Measurements from ENCODE around the gene CCDC71.
A peak's percentile ranks its signal among the peaks of the same experiment; 100 is the strongest.

Gene CCDC71

GRCh38 chr3:49165771-49166751, at the start of gene CCDC71:
Gene CCDC71, minus strand, starts transcription at chr3:49166331. Its CDS starts 2,123 bp downstream, at chr3:49164208.
- DNase-seq: peak; percentile 30

DNA sequence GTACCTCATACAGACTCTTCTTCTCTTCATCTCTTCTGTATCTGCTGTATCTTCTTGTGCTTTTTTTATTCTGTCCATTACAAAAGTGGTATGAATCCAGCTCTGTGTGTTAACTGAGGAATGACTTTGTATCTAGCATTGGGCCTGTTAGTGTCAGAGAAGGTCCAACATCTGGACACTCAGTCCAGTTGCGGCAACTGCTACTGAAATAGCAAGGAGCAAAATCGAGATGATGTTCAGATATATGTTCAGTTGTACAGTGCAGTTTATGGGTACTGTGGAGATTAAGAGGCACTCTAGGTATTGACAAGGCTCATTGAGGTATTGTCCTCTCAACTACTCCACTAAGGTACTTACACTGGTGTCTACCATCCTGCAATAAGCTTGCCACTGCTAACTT, 47.9 kb upstream of the CCDC71 start:
- DNase-seq: no peak

DNA sequence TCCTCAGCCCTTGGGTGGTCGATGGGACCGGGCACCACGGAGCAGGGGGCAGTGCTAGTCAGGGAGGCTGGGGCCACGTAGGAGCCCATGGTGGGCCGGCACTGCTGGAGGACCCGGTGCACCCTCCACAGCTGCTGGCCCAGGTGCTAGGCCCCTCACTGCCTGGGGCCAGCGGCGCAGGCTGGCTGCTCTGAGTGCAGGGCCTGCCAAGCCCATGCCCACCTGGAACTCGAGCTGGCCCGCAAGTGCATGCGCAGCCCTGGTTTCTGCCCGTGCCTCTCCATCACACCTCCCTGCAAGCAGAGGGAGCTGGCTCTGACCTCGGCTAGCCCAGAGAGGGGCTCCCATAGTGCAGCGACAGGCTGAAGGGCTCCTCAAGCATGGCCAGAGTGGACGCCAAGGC, 47.4 kb upstream of the CCDC71 start:
- DNase-seq: no peak

- no peak for DNase-seq
Measured at GRCh38 chr3:49199900-49200281, 33.8 kb upstream of the CCDC71 start.

DNA sequence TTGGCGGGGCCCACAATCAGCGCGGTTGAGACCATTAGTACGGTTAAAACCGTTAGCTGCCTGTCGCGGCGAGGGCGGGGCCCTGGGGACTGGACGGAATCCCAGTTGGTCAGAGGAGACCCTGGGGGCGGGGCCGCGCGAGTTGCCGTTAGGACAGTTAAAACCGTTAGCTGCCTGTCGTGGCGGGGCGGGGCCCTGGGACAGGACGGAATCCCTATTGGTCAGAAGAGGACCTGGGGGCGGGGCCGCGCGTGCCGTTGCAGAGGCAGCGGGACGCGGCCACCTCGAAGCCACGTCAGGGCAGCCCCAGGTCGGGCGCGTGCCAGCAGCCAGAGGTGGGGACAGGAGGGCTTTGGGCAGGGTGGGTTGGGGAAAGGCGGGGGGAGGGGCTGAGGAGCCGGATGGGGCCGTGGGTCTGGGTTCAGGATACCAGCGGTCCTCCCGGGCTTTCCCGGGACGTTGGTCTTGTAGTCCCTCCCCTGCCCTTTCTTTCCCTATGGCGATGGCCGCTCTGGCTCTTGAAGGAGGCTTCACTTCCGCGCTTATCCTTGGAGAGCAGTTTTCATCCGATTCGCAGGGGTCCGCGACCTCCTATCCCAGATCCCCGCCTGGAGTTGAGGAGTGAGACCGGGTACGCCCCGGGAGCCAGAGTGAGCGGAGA, 33.2 kb upstream of the CCDC71 start:
- no peak for DNase-seq

- no peak for DNase-seq
Measured at GRCh38 chr3:49198611-49199230, 32.6 kb upstream of the CCDC71 start.

GRCh38 chr3:49198161-49198560, 32.0 kb upstream of the CCDC71 start:
- DNase-seq: no peak

GRCh38 chr3:49191741-49192140, 25.6 kb upstream of the CCDC71 start:
- DNase-seq: no peak

DNA sequence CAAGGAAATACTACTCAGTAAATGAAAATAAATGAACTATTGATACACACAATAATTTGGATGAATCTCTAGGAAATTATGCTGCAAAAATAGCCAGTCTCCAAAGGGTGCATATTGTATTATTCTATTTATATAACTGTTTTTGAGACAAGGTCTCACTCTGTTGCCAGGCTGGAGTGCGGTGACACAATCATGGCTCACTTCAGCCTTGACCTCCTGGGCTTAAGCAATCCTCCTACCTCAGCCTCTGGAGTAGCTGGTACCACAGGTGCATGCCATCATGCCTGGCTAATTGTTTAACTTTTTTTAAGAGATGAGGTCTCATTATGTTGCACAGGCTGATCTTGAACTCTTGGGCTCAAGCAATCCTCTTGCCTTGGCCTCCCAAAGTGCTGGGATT, 17.7 kb upstream of the CCDC71 start:
- DNase-seq: no peak

GRCh38 chr3:49182682-49183081, 16.6 kb upstream of the CCDC71 start:
- no peak for DNase-seq

DNA sequence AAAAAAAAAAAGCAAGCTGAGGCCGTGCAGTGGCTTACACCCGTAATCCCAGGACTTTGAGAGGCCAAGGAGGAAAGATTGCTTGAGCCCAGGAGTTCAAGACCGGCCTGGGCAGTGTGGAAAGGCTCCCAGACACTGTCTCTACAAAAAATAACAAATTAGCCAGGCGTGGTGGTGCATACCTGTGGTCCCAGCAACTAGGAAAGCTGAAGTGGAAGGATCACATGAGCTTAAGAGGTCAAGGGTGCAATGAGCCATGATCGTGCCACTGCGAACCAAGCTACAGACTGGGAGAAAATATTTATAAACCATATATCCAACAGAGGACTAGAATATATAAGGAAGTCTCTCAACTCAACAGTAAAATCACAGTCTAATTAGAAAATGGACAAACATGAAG, 15.2 kb upstream of the CCDC71 start:
- no peak for DNase-seq

DNA sequence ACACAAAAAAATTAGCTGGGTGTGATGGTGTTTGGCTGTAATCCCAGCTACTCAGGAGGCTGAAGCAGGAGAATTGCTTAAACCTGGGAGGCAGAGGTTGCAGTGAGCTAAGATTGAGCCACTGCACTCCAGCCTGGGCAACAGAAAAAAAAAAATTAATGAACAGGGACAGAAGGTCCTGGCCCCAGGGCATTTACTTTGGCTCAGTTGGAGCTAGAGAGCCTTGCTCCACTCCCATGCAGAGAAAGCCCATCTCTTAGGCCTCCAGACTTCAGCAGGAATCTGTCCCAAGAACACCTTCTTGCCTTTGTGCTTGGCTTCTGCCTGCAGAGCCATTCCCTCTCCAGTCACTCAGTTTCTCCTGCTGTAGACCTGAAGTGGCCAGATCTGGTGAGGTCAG, 14.0 kb upstream of the CCDC71 start:
- no peak for DNase-seq

DNA sequence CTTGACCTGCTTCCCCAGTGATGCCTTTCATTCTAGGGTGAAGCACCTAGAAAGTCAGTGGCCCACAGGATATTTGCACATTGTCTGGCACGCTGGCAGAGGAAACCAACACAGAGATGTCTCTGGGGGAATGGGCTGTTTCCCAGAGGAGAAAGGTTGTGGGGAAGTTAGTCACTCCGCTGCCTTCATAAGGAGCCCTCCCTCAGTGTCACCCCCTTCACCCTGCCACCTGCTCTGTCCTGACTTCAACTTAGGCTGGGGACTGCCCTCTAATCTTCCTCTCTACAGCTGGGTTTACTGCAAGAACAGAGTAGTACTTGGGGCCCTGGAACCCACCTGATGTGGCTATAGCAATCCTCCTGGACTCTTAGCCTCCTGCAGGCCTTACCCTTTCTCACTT, 10.9 kb upstream of the CCDC71 start:
- no peak for DNase-seq

DNA sequence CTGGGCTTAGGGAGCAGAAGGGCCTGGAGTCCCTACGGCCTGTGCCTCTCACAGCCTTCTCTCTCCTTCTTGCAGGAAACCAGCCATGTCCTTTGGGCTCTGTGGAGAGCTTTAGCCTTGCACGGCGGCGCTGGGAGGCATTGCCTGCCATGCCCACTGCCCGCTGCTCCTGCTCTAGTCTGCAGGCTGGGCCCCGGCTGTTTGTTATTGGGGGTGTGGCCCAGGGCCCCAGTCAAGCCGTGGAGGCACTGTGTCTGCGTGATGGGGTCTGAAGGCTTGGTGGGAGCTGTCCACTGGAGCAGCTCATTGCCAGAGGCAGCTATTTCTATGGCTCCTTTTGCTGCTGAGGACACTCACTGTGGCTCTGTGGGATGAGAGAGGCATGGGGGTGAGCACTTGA, 9.4 kb upstream of the CCDC71 start:
- no peak for DNase-seq

- no peak for DNase-seq
Measured at GRCh38 chr3:49174397-49174985, 8.4 kb upstream of the CCDC71 start.

GRCh38 chr3:49173792-49174170, 7.7 kb upstream of the CCDC71 start:
- DNase-seq: no peak

DNA sequence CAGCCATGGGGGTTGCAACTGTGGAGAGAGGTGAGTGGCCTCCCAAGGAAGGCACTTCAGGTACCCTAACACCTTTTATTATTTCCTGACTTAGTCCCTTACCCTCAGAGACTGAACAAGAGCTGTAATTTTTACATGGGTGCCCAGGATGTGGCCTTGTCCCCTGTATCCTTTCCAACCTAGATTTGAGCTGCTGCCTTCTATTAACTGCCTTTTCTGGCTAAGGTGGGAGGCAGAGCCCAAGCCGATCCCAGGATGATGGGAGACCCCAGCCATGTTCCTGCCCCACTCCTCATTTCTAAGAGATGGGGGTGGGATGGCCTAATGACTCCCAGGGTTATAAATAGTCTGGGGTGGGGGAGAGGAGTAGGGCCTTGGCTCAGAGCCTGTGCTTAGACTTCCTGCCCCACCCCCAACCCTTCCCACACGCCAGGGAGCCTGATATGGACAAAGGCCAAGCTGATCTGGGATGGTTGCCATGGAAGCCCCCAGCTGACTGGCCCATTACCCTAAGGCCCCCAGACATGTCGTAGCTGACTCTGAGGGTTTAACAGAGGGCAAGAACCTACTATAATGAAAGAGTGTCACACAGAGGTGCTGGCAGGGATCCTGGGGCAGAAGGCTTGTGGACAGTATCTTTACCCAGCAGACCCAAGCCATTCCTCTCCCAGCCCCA, 7.1 kb upstream of the CCDC71 start:
- peak; percentile 27 for DNase-seq

DNA sequence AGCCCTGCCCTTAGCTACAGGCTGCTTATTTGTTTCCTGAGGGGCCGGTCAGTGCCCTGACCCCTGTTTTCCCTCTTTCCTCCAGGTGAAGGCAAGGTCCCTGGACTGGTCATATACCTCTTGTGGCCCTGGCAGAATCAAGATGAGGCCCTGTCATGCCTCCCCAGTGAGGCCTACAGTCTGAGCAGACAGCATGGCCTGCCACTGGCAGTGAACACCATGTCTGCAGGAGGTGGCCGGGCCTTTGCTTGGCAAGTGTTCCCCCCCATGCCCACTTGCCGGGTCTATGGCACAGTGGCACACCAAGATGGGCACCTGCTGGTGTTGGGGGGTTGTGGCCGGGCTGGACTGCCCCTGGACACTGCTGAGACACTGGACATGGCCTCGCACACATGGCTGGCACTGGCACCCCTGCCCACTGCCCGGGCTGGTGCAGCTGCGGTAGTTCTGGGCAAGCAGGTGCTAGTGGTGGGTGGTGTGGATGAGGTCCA, 6.5 kb upstream of the CCDC71 start:
- DNase-seq: no peak

- no peak for DNase-seq
Measured at GRCh38 chr3:49171775-49172500, 5.8 kb upstream of the CCDC71 start.

DNA sequence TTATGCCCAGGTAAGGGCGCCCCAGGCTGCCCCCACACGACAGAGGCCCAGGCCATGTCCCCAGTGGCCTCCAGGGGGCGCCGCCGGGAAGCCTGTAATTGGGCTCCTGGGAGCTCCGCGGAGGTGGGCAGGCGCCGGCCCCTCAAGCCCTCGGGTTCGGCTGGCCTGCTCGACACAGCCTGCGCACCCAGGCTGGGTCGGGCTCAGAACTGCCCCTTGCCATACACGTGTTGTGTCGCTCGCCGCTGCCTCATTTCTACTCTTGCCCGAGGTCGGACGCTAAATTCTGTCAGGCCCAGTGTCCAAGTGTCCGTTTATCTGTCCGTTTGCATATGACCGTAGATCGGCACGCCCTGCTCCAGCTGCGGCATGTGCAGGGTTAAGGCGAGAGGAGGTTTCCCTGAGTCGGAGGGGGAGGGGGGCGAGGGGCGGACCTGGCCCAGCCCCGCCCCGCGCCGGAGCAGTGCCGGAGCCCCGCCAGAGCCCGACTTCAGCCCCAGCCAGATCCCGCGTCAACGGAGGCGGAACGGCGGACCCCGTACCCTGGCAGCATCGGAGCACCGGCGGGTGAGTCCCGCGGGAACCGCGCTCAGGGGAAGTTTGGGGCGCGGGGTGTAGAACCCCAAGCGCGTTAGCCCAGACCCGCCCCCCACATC, 5.1 kb upstream of the CCDC71 start, which contains the start of gene KLHDC8B:
TSS of gene KLHDC8B (plus strand) at position 480 of the 656 bp plus-strand sequence. CDS start 1,172 bp downstream, outside the sequence.
- DNase-seq: peak; percentile 25

- no peak for DNase-seq
Measured at GRCh38 chr3:49170744-49171118, 4.6 kb upstream of the CCDC71 start.

All from DMS79 (cell line).